NCI-H146 treated with DMSO at 0.1 percent for 48 hours (cell line): ENCODE results near the gene LHX4.

ENCODE experiments used
- DNase-seq: peaks from one replicate; lab custom pipeline; 2025; ENCODE audit not compliant: unreplicated experiment; lab: John Stamatoyannopoulos, UW

LHX4 gene

GRCh38 chr1:180270530-180271271 lies 40.6 kb downstream of the LHX4 start:
- DNase-seq: no peak

DNA sequence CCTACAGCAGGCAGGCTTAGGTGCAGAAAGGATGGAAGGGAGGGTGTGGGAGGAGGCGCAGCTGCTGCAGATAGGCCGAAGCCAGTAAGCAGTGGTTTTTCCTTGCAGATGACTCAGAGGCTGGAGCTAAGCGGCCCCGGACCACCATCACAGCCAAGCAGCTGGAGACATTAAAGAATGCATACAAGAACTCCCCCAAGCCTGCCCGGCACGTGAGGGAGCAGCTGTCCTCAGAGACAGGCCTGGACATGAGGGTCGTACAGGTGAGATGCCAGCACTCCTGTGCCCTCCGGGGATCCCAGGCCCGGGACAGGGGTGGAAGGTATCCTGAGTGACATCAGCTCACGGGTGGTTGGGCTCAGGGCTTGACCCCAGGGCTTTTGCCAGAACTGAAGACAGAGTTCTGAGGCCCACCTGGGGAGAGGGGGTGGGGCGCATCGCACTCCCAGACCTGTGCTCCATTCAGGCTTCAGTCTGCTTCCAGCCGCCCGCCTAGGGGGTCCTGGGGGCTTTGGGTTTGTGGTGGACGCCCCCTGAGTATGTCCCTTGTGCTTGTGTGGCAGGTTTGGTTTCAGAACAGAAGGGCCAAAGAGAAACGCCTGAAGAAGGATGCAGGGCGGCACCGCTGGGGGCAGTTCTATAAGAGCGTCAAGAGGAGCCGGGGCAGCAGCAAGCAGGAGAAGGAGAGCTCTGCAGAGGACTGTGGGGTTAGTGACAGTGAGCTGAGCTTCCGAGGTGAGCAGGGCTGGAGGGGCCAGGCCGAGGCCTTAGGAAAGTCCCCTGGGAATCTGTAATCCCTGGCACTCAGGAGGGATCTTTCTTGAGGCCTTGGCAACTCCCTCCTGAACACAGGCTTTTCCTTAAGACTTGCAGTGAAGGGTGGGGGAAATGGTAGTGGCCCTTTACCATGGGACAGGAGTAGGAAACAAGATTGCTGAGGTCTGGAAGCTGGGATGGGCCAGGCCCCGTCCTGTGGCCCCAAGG lies 41.5 kb downstream of the LHX4 start:
- DNase-seq: no peak

DNA sequence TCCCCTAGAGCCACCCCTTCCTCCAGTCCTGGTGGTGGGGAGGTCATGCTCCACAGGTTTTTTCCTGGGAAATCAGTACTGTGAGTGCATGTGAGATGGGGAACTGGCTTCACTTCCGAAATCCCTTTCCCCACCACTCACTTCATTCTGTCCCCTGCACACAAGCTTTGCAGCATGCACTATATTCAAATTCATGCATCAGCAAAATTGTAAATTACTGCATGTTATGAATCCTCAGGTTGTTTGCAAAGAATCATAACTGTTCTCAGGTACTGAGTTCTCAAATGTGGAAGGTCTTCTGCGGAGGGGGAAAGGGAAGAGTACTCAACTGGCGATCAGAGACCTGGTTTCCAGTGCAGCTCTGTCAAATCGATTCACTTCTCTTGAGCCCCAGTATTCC lies 42.3 kb downstream of the LHX4 start:
- no peak for DNase-seq

DNA sequence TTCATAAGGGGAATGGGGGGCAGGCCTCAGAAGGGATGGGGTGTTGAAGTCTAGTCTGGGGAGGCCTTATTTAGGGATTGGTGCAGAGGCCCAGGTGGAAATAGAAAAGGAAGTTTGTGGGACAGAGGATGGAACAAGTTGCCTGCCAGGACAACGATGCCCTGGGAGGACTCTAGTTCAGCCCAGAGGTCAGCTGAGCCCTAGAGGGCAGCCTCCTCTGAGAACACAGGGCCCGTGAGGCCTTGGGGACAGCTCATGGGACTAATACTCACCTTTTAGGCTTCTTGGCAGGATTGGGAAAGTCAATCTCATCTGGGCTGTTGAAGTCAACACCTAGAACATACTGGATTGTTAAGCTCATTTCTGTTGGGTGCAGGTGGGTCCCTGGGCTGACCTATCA lies 43.0 kb downstream of the LHX4 start:
- no peak for DNase-seq

DNA sequence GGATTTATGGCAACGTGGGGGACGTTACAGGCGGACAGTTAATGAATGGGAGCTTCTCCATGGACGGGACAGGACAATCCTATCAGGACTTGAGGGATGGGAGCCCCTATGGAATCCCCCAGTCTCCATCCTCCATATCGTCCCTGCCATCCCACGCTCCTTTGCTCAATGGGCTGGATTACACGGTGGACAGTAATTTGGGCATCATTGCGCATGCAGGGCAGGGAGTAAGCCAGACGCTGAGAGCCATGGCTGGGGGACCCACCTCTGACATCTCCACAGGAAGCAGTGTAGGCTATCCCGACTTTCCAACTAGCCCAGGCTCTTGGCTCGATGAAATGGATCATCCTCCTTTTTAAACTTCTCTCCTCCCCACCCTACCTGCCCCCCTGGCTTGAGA lies 44.2 kb downstream of the LHX4 start:
- no peak for DNase-seq

DNA sequence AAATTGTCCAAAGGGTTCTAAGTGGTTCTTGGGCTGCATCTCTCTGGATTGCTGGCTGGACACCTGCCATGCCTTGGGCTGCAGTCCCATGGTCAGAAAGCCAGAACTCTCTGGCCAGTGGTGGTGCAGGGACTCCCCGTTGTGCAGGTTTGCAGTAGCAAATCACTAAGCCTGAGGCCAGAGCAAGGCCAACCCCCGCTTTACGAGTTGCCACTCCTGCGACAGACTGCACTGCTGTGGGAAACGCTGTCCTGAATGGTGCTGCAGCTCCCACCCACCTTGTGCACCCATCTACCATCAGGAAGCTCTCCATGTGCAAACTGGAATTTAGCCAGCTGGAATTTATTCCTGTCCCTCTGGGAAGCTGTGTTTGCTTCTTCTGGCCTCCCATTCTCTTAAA lies 45.7 kb downstream of the LHX4 start:
- no peak for DNase-seq

GRCh38 chr1:180277476-180278193 lies 47.6 kb downstream of the LHX4 start:
- no peak for DNase-seq

DNA sequence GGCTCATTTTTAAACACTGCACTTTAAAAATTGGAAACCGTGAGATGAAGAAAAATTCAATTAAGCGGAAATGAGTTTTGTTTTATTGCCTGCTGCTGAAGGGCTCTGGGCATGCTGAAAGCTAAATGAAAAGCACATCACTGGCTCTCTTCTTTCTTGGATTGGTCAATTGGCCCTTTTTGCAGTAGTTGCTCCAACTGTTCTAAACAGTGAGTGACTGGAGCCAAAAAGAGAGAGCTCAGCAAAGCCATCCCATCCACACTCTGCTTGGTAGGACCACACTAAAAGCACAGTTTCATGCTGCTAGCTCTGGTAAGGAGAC lies 48.1 kb downstream of the LHX4 start:
- no peak for DNase-seq

- DNase-seq: no peak
Measured at GRCh38 chr1:180278596-180279395, 48.7 kb downstream of the LHX4 start.

DNA sequence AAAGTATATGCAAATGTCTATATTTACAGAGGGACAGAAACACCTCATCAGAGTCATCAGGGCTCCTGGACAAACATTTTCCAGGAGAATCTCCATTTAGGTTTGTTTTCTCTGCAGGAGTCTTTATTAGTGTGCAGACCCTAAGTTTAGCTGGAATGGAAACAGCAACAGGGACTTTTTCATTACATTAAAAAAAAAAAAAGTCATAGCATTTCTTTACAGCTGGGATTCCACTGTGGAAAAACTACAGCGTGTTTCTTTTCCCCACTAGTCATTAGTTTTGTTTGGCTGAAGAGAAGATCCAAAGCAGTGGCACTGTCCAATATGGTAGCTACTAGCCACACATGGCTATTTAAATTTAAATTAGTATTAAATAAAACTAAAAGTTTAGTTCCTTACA lies 49.6 kb downstream of the LHX4 start:
- DNase-seq: no peak

DNA sequence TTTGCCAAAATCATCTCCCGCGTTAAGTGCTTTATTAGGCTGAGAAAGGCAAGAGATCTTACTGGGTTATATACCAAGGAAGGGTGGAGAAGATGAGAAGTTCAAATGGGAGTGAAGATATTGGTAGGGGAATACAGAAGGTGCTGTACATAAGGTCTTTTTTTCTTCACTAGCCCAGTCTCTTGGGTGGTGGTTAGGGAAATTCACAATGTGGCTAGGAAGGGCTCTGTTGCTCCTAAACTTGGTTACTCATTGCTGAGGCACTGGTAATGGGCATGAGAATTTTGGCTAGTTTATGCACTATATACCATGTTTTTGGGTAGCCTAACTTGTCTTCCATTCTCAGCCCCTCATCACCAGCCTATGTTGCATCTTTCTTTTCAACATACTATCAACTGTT lies 50.6 kb downstream of the LHX4 start:
- no peak for DNase-seq

DNA sequence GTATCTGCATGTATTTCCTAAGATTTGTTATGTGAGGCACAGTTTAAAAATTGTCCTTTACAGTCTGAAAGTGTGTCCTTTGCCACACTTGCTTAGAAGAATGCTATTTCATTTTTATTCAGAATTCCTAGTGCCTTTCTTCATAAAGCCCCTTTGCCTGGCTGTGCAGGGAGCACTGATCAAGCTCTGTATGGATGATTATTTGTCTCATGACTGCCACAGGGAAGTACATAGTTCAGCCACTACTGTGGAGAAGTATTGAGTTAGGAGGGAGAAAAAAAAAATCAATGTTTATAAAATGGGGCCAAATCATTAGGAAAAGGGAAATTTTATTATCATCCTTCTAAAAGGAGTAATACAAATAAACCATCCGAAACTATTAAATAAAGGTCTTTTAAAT lies 51.4 kb downstream of the LHX4 start:
- DNase-seq: no peak

DNA sequence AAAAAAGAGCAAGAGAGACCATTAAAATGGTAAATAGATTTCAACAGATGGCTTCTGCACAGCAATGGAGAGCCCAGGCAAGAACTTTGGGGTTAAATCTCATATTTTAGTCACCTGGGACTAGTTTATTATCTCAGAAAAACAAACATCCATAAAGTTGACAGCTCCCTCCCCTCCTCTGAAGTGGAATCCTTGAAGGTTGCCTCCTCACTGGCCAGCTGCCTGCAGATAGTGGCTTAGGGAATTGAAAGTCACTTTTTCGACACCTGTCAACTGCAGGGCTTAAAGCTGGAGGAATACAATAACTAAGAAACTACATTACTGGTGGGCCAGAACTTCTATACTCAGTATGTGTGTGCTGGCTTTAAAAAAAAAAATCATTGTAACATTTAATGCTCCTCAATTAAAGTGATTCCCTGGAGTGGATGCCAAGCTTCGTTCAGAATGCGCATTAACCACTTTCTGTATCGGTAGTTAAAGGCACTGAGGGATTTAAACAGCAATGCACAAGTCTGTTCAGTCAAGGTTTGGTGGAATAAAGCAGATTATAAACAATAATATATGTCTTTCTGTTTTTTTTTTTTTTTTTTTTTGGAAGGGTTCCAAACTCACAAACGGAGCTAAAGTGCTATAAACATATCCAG lies 52.5 kb downstream of the LHX4 start:
- no peak for DNase-seq

GRCh38 chr1:180283098-180283497 lies 53.0 kb downstream of the LHX4 start:
- no peak for DNase-seq

GRCh38 chr1:180286417-180286816 lies 56.4 kb downstream of the LHX4 start:
- DNase-seq: no peak

GRCh38 chr1:180287988-180288705 lies 58.1 kb downstream of the LHX4 start:
- no peak for DNase-seq

DNA sequence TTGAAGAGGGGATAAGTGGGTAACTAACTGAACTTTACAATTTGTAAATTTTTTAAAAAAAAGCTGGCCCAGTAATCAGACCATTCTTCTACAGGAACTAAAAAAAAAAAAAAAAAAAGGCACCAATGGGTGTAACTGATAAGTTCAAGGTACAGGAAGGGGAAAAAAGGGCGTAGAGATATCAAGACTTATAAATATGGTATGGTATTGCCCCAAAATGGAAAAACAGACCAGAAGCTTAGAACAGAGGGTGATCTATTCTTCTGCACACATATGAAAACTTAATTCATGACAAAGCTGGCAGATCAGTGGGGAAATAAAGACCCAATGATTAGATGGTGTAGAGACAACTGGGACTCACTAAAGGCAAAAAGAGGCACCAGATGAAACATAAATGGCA lies 58.9 kb downstream of the LHX4 start:
- no peak for DNase-seq

DNA sequence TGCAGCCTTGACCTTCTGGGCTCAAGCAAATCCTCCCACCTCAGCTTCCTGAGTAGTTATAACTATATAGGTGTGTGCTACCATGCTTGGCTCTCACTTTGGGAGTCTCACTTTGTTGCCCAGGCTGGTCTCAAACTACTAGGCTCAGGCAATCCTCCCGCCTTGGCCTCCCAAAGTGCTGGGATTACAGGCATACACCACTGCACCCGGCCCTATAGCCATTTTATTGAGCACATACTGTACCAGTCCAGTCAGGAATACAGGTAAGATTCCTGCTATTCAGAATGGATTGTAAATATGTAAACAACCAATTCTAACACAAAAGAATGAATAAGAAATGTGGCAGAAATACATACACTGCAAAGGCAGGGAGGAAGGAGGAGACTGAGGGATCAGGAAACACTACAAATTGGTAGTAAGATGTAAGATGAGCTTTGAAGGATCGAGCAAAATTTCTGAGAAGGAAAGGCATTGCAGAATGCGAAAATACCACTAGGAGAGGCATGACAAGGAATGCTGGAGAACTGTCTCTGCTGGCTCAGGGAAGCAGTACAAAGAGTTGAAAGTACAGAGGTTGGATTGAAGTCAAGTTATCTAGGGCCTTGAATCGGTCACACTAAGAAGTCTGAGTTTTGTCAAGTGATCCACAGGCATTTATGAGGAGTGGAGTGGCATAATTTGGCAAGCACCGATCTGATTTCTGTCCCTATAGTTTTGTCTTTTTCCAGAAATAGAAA lies 60.4 kb downstream of the LHX4 start:
- DNase-seq: no peak

GRCh38 chr1:180291004-180291403 lies 60.9 kb downstream of the LHX4 start:
- DNase-seq: no peak
